ENCODE data around the gene CGB5. TPM values are rescaled to one million over a fixed set of nuclear protein-coding genes. Genes with fewer than 3 reads are reported as not detected.
"Not testable (repeated sequence)": the region's sequence is repeated elsewhere in the genome, so short reads cannot be mapped to it uniquely, and the experiment has no call there.

CGB5 gene
- not detected for polyA plus RNA-seq (2012; ENCODE audit: low read depth, missing spikeins)

DNA sequence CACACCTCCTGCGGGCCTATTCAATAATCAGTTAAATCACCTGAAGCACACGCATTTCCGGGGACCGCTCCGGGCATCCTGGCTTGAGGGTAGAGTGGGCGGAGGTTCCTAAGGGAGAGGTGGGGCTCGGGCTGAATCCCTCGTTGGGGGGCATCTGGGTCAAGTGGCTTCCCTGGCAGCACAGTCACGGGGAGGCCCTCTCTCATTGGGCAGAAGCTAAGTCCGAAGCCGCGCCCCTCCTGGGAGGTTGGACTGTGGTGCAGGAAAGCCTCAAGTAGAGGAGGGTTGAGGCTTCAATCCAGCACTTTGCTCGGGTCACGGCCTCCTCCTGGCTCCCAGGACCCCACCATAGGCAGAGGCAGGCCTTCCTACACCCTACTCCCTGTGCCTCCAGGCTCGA is at the start of gene CGB5:
CGB5 (plus strand) TSS at position 301 of the 400 bp plus-strand sequence. CDS start 362 bp downstream, outside the sequence.
- FAIRE-seq; DNase-seq (ENCODE audit: insufficient read length, low spot score): not testable (repeated sequence)

DNA sequence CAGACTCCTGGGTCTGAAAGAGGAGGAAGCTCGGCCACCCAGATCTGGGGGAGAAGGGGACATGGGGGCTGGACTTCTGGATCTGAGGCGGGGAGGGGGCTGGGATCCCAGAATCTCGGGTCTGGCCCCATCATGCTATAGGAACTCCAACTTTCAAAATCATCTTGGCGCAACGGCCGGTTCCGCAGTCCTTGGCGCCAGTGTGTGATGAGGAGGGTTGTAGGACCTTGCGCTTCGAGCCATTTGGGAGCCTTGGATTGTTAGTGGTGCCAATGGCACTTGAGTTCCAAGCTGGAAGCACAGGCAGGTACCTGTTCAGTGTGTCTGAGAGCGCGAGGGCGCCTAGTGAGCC is 49.6 kb upstream of the CGB5 start:
- TF ChIP-seq PAX5 (IDR thresholded peaks at IDR 0.05; ENCODE audit: insufficient read depth, low read length, severe bottlenecking) (no peak), SPI1 (IDR thresholded peaks at IDR 0.05; ENCODE audit: low read depth, low read length) (no peak), POLR2AphosphoS5 (IDR thresholded peaks at IDR 0.05; ENCODE audit: low read depth, low read length) (no peak), TAF1 (IDR thresholded peaks at IDR 0.05; ENCODE audit: low read depth, low read length) (no peak), POLR2A (IDR thresholded peaks at IDR 0.05; ENCODE audit: low read depth, low read length) (no peak), POU2F2 (IDR thresholded peaks at IDR 0.05; ENCODE audit: low read depth, low read length) (no peak)
- DNase-seq (ENCODE audit: insufficient read length, low spot score) (no peak), FAIRE-seq (no peak)

DNA sequence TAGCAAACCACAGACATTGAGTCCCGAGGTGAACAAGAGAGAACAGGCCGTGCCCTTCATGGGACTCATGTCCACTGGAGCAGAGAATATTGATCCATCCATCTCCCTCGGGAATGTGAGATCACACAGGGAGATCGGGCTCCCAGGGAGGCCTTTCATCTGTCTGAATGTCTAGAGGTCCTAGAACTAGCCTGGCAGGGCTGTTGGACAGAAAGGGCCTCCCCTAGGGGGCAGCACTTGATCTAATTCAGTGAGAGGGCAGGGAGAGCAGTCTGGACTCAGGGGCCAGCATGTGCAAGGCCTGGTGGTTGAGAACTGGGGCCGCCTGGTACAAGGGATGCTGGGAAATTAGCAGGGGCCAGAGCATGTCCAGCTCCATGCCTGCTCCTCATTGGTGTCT is 45.7 kb upstream of the CGB5 start:
- TF ChIP-seq PAX5 (IDR thresholded peaks at IDR 0.05; ENCODE audit: insufficient read depth, low read length, severe bottlenecking) (no peak), POLR2AphosphoS5 (IDR thresholded peaks at IDR 0.05; ENCODE audit: low read depth, low read length) (no peak), POU2F2 (IDR thresholded peaks at IDR 0.05; ENCODE audit: low read depth, low read length) (no peak), SPI1 (IDR thresholded peaks at IDR 0.05; ENCODE audit: low read depth, low read length) (no peak)
- FAIRE-seq (no peak), DNase-seq (ENCODE audit: insufficient read length, low spot score) (no peak)

DNA sequence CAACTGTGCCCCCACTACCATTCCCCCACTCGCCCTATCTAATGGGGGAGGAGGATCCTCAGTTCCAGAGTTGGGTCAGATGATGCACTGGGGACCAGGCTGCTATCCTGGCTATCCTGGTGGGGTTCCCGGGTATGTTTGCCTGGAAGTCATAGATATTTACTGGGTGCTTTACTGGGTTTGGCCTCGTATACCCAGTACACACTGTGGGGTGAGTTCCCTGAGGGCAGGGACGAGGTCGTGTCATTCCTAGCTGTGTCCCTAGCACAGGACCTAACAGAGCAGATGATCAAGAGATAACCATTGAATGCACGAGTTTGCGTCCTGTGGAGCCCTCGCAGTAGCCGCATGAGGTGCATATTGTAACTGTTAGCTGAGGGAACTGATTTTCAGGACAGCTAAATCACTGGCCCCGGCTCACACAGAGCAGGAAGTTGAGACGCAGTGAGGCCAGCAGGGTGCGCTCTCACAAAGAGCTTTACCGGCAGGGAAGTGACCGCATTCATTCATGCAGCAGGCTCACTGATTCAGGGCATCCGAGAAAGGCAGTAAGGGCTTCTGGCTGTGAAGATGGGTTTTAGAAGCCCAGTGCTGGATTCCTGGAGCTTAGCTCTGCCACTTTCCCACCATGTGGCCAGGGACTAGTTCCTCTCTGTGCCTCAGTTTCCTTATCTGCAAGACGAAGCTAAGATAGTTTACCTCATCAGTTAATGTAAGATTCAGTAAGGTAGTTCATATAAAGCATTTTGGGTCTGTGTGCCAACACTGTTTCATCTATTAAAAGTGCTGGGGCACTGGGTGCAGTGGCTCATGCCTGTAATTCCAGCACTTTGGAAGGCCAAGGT is 43.9 kb upstream of the CGB5 start:
- no peak for FAIRE-seq
- DNase-seq (ENCODE audit: insufficient read length, low spot score) = no peak

DNA sequence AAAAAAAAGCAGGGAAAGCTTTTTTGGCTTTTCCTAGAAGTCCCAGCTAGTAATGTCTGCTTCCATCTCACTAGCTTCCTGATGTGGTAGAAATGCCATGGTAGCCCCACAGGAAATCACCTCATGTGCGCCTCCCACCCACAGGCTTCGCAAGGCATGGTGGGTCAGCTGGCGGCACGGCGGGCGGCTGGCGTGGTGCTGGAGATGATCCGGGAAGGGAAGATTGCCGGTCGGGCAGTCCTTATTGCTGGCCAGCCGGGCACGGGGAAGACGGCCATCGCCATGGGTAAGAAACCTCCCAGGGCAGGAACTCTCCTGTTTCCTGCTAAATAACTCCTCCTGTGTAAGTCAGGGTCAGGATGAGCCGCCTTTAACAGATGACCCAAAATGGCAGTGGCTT is 39.5 kb upstream of the CGB5 start:
- TF ChIP-seq TAF1 (IDR thresholded peaks at IDR 0.05; ENCODE audit: low read depth, low read length) (no peak), POLR2AphosphoS5 (IDR thresholded peaks at IDR 0.05; ENCODE audit: low read depth, low read length) (no peak), POLR2A (IDR thresholded peaks at IDR 0.05; ENCODE audit: low read depth, low read length) (no peak), PAX5 (IDR thresholded peaks at IDR 0.05; ENCODE audit: insufficient read depth, low read length, severe bottlenecking) (no peak), POU2F2 (IDR thresholded peaks at IDR 0.05; ENCODE audit: low read depth, low read length) (no peak), SPI1 (IDR thresholded peaks at IDR 0.05; ENCODE audit: low read depth, low read length) (no peak)
- no peak for FAIRE-seq
- no peak for DNase-seq (ENCODE audit: insufficient read length, low spot score)

More for the DNA sequence above, 43.9 kb upstream of the CGB5 start:
- TF ChIP-seq SPI1 (IDR thresholded peaks at IDR 0.05; ENCODE audit: low read depth, low read length) (0 out of 2 replicates have a peak, but pooled peaks have one; percentile 8), POU2F2 (IDR thresholded peaks at IDR 0.05; ENCODE audit: low read depth, low read length) (no peak)

DNA sequence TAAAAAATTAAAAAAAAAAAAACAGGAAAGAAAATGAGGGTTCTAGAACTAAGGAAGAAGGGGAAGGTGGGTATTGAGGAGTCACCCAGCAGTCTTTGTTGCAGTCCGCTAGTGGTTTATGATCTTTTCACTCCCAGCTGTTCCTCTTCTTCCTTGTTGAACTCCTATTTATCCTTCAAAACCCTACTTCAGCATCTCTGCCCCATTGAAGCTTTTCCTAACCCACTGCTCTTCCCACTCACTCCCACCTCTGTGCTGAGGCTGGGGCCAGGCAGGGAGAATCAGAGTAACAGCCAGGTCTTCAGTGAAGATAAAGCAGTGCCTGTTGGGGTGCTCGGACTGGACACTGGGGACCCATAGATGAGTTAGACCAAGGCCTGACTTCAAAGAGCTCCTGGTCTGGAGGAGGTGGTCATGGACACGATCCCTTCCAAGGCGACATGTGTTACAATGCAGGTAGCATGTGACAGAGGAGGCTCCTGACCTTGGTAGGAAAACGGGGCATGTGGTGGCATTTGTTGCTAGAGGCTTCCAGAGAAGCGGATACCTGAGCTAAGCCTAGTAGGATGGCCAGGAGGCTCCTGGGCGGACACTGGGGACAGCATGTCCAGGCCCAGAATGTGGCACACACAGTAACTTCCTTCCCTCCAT is 38.6 kb upstream of the CGB5 start:
- FAIRE-seq (no peak), DNase-seq (ENCODE audit: insufficient read length, low spot score) (no peak)
- no peak for TF ChIP-seq POLR2A (IDR thresholded peaks at IDR 0.05; ENCODE audit: low read depth, low read length)
- TF ChIP-seq PAX5 (IDR thresholded peaks at IDR 0.05; ENCODE audit: insufficient read depth, low read length, severe bottlenecking) = no peak
- TF ChIP-seq SPI1 (IDR thresholded peaks at IDR 0.05; ENCODE audit: low read depth, low read length) = no peak
- TF ChIP-seq POLR2AphosphoS5 (IDR thresholded peaks at IDR 0.05; ENCODE audit: low read depth, low read length) = no peak
- TF ChIP-seq TAF1 (IDR thresholded peaks at IDR 0.05; ENCODE audit: low read depth, low read length) = no peak
- TF ChIP-seq POU2F2 (IDR thresholded peaks at IDR 0.05; ENCODE audit: low read depth, low read length) = no peak

DNA sequence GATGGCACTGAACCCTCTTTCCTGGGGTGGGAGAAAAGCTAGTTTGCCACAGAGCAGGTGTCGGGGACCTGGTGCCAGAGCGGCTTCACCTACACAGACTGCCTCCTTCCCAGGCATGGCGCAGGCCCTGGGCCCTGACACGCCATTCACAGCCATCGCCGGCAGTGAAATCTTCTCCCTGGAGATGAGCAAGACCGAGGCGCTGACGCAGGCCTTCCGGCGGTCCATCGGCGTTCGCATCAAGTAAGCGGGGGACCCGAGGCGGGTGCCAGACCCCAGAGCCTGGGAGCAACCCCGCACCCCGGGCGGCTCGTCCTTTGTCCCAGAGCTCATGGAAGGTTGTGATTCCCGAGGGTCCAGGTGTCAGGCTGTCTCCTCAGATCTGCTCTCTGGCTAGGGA is 36.7 kb upstream of the CGB5 start:
- TF ChIP-seq POLR2AphosphoS5 (IDR thresholded peaks at IDR 0.05; ENCODE audit: low read depth, low read length) = no peak
- TF ChIP-seq TAF1 (IDR thresholded peaks at IDR 0.05; ENCODE audit: low read depth, low read length) = no peak
- FAIRE-seq (no peak), DNase-seq (ENCODE audit: insufficient read length, low spot score) (no peak)

DNA sequence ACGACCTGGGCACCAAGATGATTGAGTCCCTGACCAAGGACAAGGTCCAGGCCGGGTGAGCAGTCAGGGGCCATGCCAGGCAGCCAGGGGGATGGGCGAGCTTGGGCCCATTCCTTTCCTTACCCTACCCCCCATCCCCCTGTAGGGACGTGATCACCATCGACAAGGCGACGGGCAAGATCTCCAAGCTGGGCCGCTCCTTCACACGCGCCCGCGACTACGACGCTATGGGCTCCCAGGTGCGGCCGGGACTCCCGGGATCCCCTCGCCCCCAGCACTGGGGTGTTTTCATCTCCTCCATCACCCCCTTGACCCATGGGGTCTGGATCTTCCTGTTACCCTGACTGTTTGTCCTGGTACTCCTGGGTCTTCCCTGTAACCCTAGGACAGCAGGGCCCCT is 33.8 kb upstream of the CGB5 start:
- FAIRE-seq (no peak), DNase-seq (ENCODE audit: insufficient read length, low spot score) (no peak)
- TF ChIP-seq POLR2A (IDR thresholded peaks at IDR 0.05; ENCODE audit: low read depth, low read length) (no peak), PAX5 (IDR thresholded peaks at IDR 0.05; ENCODE audit: insufficient read depth, low read length, severe bottlenecking) (no peak), POLR2AphosphoS5 (IDR thresholded peaks at IDR 0.05; ENCODE audit: low read depth, low read length) (no peak), SPI1 (IDR thresholded peaks at IDR 0.05; ENCODE audit: low read depth, low read length) (no peak), TAF1 (IDR thresholded peaks at IDR 0.05; ENCODE audit: low read depth, low read length) (no peak), POU2F2 (IDR thresholded peaks at IDR 0.05; ENCODE audit: low read depth, low read length) (no peak)

DNA sequence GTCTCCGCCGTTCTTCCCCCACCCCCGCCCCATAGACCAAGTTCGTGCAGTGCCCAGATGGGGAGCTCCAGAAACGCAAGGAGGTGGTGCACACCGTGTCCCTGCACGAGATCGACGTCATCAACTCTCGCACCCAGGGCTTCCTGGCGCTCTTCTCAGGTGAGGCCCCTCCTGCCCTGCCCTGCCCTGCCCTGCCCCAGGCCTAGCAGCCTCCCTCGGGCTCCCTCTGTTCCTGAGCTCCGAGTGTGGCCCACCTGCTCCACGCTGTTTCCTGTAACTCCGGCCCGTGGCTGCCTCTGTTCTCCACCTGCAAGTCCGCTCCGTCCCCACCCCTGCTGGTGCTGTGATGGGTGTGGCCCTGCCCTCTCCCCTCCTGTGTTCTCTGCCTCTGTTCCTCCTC is 33.2 kb upstream of the CGB5 start:
- FAIRE-seq = no peak

DNA sequence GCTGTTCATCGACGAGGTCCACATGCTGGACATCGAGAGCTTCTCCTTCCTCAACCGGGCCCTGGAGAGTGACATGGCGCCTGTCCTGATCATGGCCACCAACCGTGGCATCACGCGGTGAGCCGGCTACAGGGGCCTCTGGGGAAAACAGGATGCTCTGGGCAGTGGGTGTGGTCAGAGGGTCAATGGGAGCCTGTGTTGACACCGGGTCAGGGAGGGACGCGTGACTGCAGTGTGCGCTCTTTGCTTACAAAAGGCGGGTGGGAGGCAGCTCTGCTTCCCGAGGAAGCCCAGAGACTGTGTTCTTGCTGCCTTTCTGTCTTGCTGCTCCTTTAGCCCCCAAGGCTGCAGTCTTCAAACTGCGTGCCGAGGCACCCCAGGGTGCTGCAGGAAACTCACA is 32.5 kb upstream of the CGB5 start:
- FAIRE-seq (no peak), DNase-seq (ENCODE audit: insufficient read length, low spot score) (no peak)
- no peak for TF ChIP-seq TAF1 (IDR thresholded peaks at IDR 0.05; ENCODE audit: low read depth, low read length)
- TF ChIP-seq POLR2A (IDR thresholded peaks at IDR 0.05; ENCODE audit: low read depth, low read length) = no peak
- TF ChIP-seq POU2F2 (IDR thresholded peaks at IDR 0.05; ENCODE audit: low read depth, low read length) = no peak
- no peak for TF ChIP-seq SPI1 (IDR thresholded peaks at IDR 0.05; ENCODE audit: low read depth, low read length)
- no peak for TF ChIP-seq PAX5 (IDR thresholded peaks at IDR 0.05; ENCODE audit: insufficient read depth, low read length, severe bottlenecking)
- TF ChIP-seq POLR2AphosphoS5 (IDR thresholded peaks at IDR 0.05; ENCODE audit: low read depth, low read length) = no peak

More for the DNA sequence above, 33.2 kb upstream of the CGB5 start:
- no peak for TF ChIP-seq POU2F2 (IDR thresholded peaks at IDR 0.05; ENCODE audit: low read depth, low read length)
- TF ChIP-seq TAF1 (IDR thresholded peaks at IDR 0.05; ENCODE audit: low read depth, low read length) = no peak
- no peak for TF ChIP-seq POLR2AphosphoS5 (IDR thresholded peaks at IDR 0.05; ENCODE audit: low read depth, low read length)
- TF ChIP-seq POLR2A (IDR thresholded peaks at IDR 0.05; ENCODE audit: low read depth, low read length) = no peak
- TF ChIP-seq SPI1 (IDR thresholded peaks at IDR 0.05; ENCODE audit: low read depth, low read length) = no peak
- TF ChIP-seq PAX5 (IDR thresholded peaks at IDR 0.05; ENCODE audit: insufficient read depth, low read length, severe bottlenecking) = no peak
- DNase-seq (ENCODE audit: insufficient read length, low spot score) = no peak

Measured in GM12891 (cell line).